NCI-H2227 (cell line): ENCODE data around the gene DDX10.
A peak's percentile ranks its signal among the peaks of the same experiment; 100 is the strongest.
"Not testable (repeated sequence)": the region's sequence is repeated elsewhere in the genome, so short reads cannot be mapped to it uniquely, and the experiment has no call there.

Experiments used
- DNase-seq: peaks from one replicate; lab custom pipeline; 2025; ENCODE audit not compliant: unreplicated experiment; lab: John Stamatoyannopoulos, UW

The DDX10 gene

GRCh38 chr11:108768964-108769363 is 104.1 kb downstream of the DDX10 start:
- DNase-seq: no peak

- no peak for DNase-seq
These were observed 109.3 kb downstream of the DDX10 start for GRCh38 chr11:108774037-108774730.

- DNase-seq: no peak
These were observed 110.5 kb downstream of the DDX10 start for GRCh38 chr11:108775324-108775723.

- DNase-seq: not testable (repeated sequence)
These were observed 114.3 kb downstream of the DDX10 start for GRCh38 chr11:108779147-108779546.

GRCh38 chr11:108780119-108780518 is 115.2 kb downstream of the DDX10 start:
- DNase-seq: no peak

GRCh38 chr11:108781946-108782345 is 117.1 kb downstream of the DDX10 start:
- no peak for DNase-seq

- DNase-seq: no peak
These were observed 121.6 kb downstream of the DDX10 start for GRCh38 chr11:108786281-108786990.

GRCh38 chr11:108787105-108787504 is 122.2 kb downstream of the DDX10 start:
- no peak for DNase-seq

GRCh38 chr11:108788565-108789199 is 123.8 kb downstream of the DDX10 start:
- no peak for DNase-seq

GRCh38 chr11:108790501-108791299 is 125.8 kb downstream of the DDX10 start:
- DNase-seq: no peak

- DNase-seq: no peak
These were observed 128.3 kb downstream of the DDX10 start for GRCh38 chr11:108793138-108793537.

GRCh38 chr11:108793611-108794010 is 128.7 kb downstream of the DDX10 start:
- no peak for DNase-seq

- DNase-seq: no peak
These were observed 131.7 kb downstream of the DDX10 start for GRCh38 chr11:108796551-108796950.

- peak; percentile 32 for DNase-seq
These were observed 132.8 kb downstream of the DDX10 start for GRCh38 chr11:108797578-108798100.

GRCh38 chr11:108802492-108802891 is 137.6 kb downstream of the DDX10 start:
- DNase-seq: no peak

- DNase-seq: no peak
These were observed 138.9 kb downstream of the DDX10 start for GRCh38 chr11:108803776-108804175.

GRCh38 chr11:108804511-108804910 is 139.6 kb downstream of the DDX10 start:
- no peak for DNase-seq

- DNase-seq: no peak
These were observed 140.2 kb downstream of the DDX10 start for GRCh38 chr11:108805030-108805429.

GRCh38 chr11:108807262-108807661 is 142.4 kb downstream of the DDX10 start:
- no peak for DNase-seq

GRCh38 chr11:108813086-108813485 is 148.2 kb downstream of the DDX10 start:
- no peak for DNase-seq

- no peak for DNase-seq
These were observed 153.1 kb downstream of the DDX10 start for GRCh38 chr11:108817976-108818375.
